ENCODE measurements around the gene TERB2.
"Not testable (repeated sequence)": the region's sequence is repeated elsewhere in the genome, so short reads cannot be mapped to it uniquely, and the experiment has no call there.

Gene TERB2

GRCh38 chr15:45003731-45004410 is 47.4 kb downstream of the TERB2 start:
- not testable (repeated sequence) for DNase-seq

GRCh38 chr15:45004590-45005175 is 48.2 kb downstream of the TERB2 start:
- not testable (repeated sequence) for DNase-seq

- DNase-seq = no peak
Measured at GRCh38 chr15:45009046-45009445, 52.6 kb downstream of the TERB2 start.

- not testable (repeated sequence) for DNase-seq
Measured at GRCh38 chr15:45015114-45015513, 58.6 kb downstream of the TERB2 start.

GRCh38 chr15:45020222-45020900 is 63.9 kb downstream of the TERB2 start:
- not testable (repeated sequence) for DNase-seq

- not testable (repeated sequence) for DNase-seq
Measured at GRCh38 chr15:45020901-45021259, 64.4 kb downstream of the TERB2 start.

GRCh38 chr15:45021348-45021747 is 64.9 kb downstream of the TERB2 start:
- DNase-seq = no peak

- DNase-seq = peak; percentile 88 to 89
Measured at GRCh38 chr15:45022871-45023658, 66.6 kb downstream of the TERB2 start, which contains the start of gene SORD. Gene SORD (plus strand): TSS chr15:45023195. CDS start chr15:45023284, 89 bp downstream.

- DNase-seq = no peak
Measured at GRCh38 chr15:45023659-45024225, 67.3 kb downstream of the TERB2 start.

- not testable (repeated sequence) for DNase-seq
Measured at GRCh38 chr15:45024649-45025048, 68.2 kb downstream of the TERB2 start.

GRCh38 chr15:45025627-45026026 is 69.1 kb downstream of the TERB2 start:
- DNase-seq = not testable (repeated sequence)

GRCh38 chr15:45026651-45027190 is 70.2 kb downstream of the TERB2 start:
- no peak for DNase-seq

- DNase-seq = no peak
Measured at GRCh38 chr15:45027220-45027619, 70.7 kb downstream of the TERB2 start.
